Testis (tissue), 2 donors: ENCODE data around the gene TSPAN14.

Source experiments
- CTCF ChIP-seq, 3 experiments: fragments of 450-650 bp in 2 of 3; fragments of 200-600 bp in 1 of 3; sonication (generic) in 1 of 3; IDR thresholded peaks; one replicate each; pipeline ENCODE4 v1.5.1; 2016 to 2019; ENCODE audit warnings: antibody characterized with exemption in 3 of 3, mild to moderate bottlenecking in 2 of 3, moderate library complexity in 1 of 3
- POLR2A ChIP-seq: fragments of 450-650 bp; IDR thresholded peaks from one replicate; pipeline ENCODE4 v1.6.1; 2017; ENCODE audit warnings: antibody characterized with exemption, mild to moderate bottlenecking, moderate library complexity

GRCh38 chr10:80582286-80582960, 128.3 kb downstream of the TSPAN14 start:
- TF ChIP-seq CTCF (IDR thresholded peaks at IDR 0.05) (no peak), POLR2A (no peak)
